Measurements from ENCODE around the gene EDEM3. TPM values are rescaled to one million over a fixed set of nuclear protein-coding genes. Genes with fewer than 3 reads are reported as not detected.
A peak's percentile ranks its signal among the peaks of the same experiment; 100 is the strongest.
"Not testable (repeated sequence)": the region's sequence is repeated elsewhere in the genome, so short reads cannot be mapped to it uniquely, and the experiment has no call there.

EDEM3 gene
- total and polyA plus RNA-seq, 9 of the 15 experiments (the other 6 are each of a cell fraction or from before 2014, with no cell fraction given): 15.8 to 46.6 (median 28.0) TPM

DNA sequence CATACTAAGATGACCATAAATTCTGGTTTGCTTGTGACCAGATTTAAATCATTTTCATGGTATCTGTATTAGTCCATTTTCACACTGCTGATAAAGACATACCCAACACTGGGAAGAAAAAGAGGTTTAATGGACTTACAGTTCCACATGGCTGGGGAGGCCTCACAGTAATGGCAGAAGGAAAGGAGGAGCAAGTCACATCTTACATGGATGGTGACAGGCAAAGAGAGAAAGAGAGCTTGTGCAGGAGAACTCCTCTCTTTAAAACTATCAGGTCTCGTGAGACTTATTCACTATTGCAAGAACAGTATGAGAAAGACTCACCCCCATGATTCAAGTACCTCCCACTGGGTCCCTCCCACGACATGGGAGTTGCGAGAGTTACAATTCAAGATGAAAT lies 8.9 kb upstream of the EDEM3 start:
- POLR2A ChIA-PET: interaction anchor here (1.8 kb wide), 1 partner anchor 8 kb away, joined by 13 read pairs; the partner anchor contains the start of gene EDEM3
- FAIRE-seq; H3K36me3 ChIP-seq (ENCODE audit: control insufficient read depth, insufficient read depth, low read length); H3K9me3 ChIP-seq (replicated peaks; ENCODE audit: control insufficient read depth, insufficient read depth, low read depth, low read length); DNase-seq (ENCODE audit: extremely low read depth in 1 of 4, low spot score in 3 of 4); H3K9me1 ChIP-seq (ENCODE audit: control insufficient read depth, insufficient read depth, low read length); H3K79me2 ChIP-seq (ENCODE audit: control insufficient read depth, insufficient read depth, low read length); H3K4me3 ChIP-seq; BruUV-seq (replicated peaks); H3K4me2 ChIP-seq (ENCODE audit: insufficient read depth, low read length); H4K20me1 ChIP-seq (replicated peaks; ENCODE audit: control insufficient read depth, insufficient read depth, low read length); CTCF ChIA-PET (ENCODE audit: low intra/inter-chr PET ratio); H3K27me3 ChIP-seq (ENCODE audit: control insufficient read depth in 2 of 2, insufficient read depth in 2 of 2, low read length in 2 of 2); H3K27ac ChIP-seq (ENCODE audit: extremely low read depth, low read depth, low read length); intact Hi-C loops (cut with micrococcal nuclease); in situ Hi-C loops (cut with MboI); ATAC-seq; H2AFZ ChIP-seq (ENCODE audit: low read depth, low read length); H3K9ac ChIP-seq (ENCODE audit: insufficient read depth in 1 of 2, low read depth in 2 of 2, low read length in 2 of 2): not testable (repeated sequence)
- peak; percentile 95 for TF ChIP-seq ZNF431 (CRISPR knock-in tag; IDR thresholded peaks at IDR 0.05)
- WGBS (ENCODE audit: insufficient coverage, low coverage, missing lambda C conversion rate): 74% methylated on average over 3 of the region's 3 CpGs
- peaks cover 5 to 12% of the 10 kb centered on the region in 2 experiments; a peak in 4 of 5 replicates for H3K4me1 ChIP-seq (replicated peaks in 1 of 2; ENCODE audit: control insufficient read depth in 2 of 2, insufficient read depth in 2 of 2, low read length in 2 of 2)

DNA sequence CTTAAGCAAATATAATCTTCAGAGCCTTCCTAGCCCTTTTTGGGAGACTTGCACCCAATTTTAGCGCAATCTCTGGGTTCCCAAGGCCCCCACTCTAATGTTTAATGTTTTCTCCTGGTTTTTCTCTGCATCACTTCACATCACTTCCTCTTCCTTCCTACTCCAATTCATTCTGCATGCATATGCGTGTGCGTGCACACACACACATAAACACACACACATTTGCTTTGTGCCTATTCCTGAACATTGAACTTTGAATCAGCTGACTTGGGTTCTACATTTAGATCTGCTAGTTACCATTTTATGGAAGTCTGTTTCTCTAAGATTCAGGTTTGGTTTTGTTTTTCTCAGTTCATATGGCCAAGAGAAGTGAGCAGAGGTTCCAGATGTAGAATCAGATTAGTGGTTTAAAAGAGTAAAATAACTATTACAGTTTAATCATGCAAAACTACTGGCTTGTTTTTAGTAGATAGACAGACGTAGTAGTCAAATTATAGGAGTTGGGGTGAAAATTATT lies 7.4 kb upstream of the EDEM3 start:
- no TSS peak for BruUV-seq (replicated peaks)
- WGBS (ENCODE audit: insufficient coverage, low coverage, missing lambda C conversion rate): 75% methylated on average over 4 of the region's 4 CpGs
- Histone ChIP-seq H2AFZ (ENCODE audit: low read depth, low read length) (no peak overlapping the region), H3K36me3 (ENCODE audit: control insufficient read depth, insufficient read depth, low read length) (no peaks in the 10 kb centered on the region), H3K4me1 (replicated peaks in 1 of 2; ENCODE audit: control insufficient read depth in 2 of 2, insufficient read depth in 2 of 2, low read length in 2 of 2) (no peaks in the 10 kb centered on the region; a peak in 1 of 5 replicates), H3K4me3 (no peak overlapping the region), H3K27me3 (ENCODE audit: control insufficient read depth in 2 of 2, insufficient read depth in 2 of 2, low read length in 2 of 2) (no peaks in the 10 kb centered on the region), H3K9me1 (ENCODE audit: control insufficient read depth, insufficient read depth, low read length) (no peaks in the 10 kb centered on the region), H4K20me1 (replicated peaks; ENCODE audit: control insufficient read depth, insufficient read depth, low read length) (no peaks in the 10 kb centered on the region), H3K79me2 (ENCODE audit: control insufficient read depth, insufficient read depth, low read length) (no peaks in the 10 kb centered on the region), H3K27ac (ENCODE audit: extremely low read depth, low read depth, low read length) (no peak overlapping the region), H3K9ac (ENCODE audit: insufficient read depth in 1 of 2, low read depth in 2 of 2, low read length in 2 of 2) (no peak overlapping the region), H3K4me2 (ENCODE audit: insufficient read depth, low read length) (no peak overlapping the region), H3K9me3 (replicated peaks; ENCODE audit: control insufficient read depth, insufficient read depth, low read depth, low read length) (0 out of 2 replicates have a peak, but pooled peaks cover 1% of the 10 kb centered on the region)
- FAIRE-seq (no peak), DNase-seq (ENCODE audit: extremely low read depth in 1 of 4, low spot score in 3 of 4) (no peak), ATAC-seq (no peak)
- POLR2A ChIA-PET: interaction anchor here (1.3 kb wide), 1 partner anchor 9 kb away, joined by 4 read pairs; no protein-coding TSS in a partner anchor
- CTCF ChIA-PET (ENCODE audit: low intra/inter-chr PET ratio): no interaction called here
- in situ Hi-C loops (cut with MboI) (no loop called here), intact Hi-C loops (cut with micrococcal nuclease) (no loop called here)
- TF ChIP-seq SPI1 (IDR thresholded peaks at IDR 0.05; ENCODE audit: borderline replicate concordance, low read depth, low read length) (peak; percentile 39; the same call in 1 of the 2 replicates), GATA2 (CRISPR knock-in tag; IDR thresholded peaks at IDR 0.05) (no peak)

All from K562 (cell line).